IPS-18c (cell line): ENCODE results near the gene ALPP.

ENCODE experiments used
- H3K4me3 ChIP-seq: 2 replicates; pipeline ENCODE4 v1.7.0; 2013; ENCODE audit warnings: low read depth, mild to moderate bottlenecking, low read length, moderate library complexity; ENCODE audit not compliant: insufficient read depth
- H3K9me3 ChIP-seq: one replicate; pipeline ENCODE4 v1.6.1; 2013; ENCODE audit warnings: mild to moderate bottlenecking, low read length, moderate library complexity; ENCODE audit not compliant: control insufficient read depth, insufficient read depth

ALPP gene

DNA sequence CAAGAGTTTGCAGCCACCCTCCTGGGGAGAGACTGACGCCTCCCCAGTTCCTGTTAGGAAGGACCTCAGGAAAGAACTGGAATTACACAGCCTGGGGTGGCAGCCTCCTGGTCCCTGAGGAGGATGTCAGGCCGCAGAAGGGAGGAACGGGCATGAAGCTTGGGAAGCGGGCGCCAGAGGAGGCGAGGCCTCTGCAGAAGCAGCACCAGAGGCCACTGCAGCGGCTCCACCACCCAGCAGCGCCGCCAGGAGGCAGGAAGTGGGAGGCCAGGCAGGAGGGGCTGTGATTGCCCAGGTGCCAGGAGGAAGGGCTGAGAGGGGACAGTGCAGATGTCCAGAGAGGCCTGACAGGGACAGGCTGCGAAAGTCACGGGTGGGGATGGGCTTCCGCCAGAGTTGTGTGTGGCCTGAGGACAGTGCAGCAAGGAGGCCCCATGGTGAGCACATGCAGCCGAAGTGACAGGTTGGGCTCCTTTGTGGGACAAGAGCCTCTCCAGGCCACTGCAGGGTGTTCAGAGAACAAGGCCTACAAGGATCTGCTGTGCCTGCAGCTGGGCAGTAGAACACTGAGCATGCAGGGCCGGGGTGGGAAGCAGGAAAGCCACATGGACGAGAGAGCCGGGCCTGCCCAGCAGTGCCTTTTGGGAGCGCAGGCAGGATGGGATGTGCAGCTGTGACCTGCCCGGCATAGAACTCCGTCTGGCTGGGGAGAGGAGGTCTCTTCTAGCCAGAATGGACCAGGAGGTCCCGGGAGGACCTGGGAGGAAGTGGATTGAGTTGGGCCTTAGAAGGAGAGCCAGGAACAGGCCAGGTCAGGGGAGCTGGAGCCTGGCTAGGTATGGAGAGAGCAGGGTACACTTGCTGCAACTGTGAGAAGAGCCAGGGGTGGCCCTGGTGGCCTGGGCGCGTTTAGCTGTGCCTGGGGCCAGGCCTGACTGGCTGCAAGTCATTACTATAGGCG is 39.1 kb upstream of the ALPP start:
- Histone ChIP-seq H3K4me3 (no peak overlapping the region; the same call in 1 of the 2 replicates), H3K9me3 (peaks cover 4% of the 10 kb centered on the region)

GRCh38 chr2:232340171-232340935 is 38.2 kb upstream of the ALPP start:
- H3K4me3 ChIP-seq, result no peak overlapping the region
- peaks cover 4% of the 10 kb centered on the region for H3K9me3 ChIP-seq

GRCh38 chr2:232341061-232341738 is 37.4 kb upstream of the ALPP start:
- H3K9me3 ChIP-seq, result peaks cover 4% of the 10 kb centered on the region
- H3K4me3 ChIP-seq, result no peak overlapping the region

GRCh38 chr2:232341739-232342126 is 36.8 kb upstream of the ALPP start:
- H3K4me3 ChIP-seq, result no peak overlapping the region
- H3K9me3 ChIP-seq, result peaks cover 4% of the 10 kb centered on the region

- peaks cover 4% of the 10 kb centered on the region for H3K9me3 ChIP-seq
- H3K4me3 ChIP-seq, result no peak overlapping the region
These were observed 35.7 kb upstream of the ALPP start for GRCh38 chr2:232342635-232343565.

- Histone ChIP-seq H3K9me3 (peaks cover 4% of the 10 kb centered on the region), H3K4me3 (no peak overlapping the region)
These were observed 34.7 kb upstream of the ALPP start for GRCh38 chr2:232343821-232344220.

- Histone ChIP-seq H3K4me3 (no peak overlapping the region), H3K9me3 (no peaks in the 10 kb centered on the region)
These were observed 33.3 kb upstream of the ALPP start for GRCh38 chr2:232345251-232345650.

DNA sequence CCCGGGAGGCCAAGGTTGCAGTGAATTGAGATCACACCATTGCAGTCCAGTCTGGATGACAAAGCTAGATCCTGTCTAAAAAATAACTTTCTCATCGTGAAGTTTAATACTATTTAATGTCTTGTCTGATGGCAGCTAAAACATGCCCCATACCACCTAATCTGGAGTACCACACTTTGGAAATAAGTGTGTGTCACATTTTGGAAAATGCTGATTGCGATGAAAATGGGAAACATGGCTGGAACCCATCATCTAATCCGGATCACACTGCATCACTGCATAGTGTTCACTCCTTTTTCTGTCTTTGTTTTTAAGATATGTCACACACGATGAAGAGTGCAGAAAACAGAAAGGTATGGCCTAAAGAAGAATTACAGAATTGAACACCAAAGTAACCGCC is 31.2 kb upstream of the ALPP start:
- Histone ChIP-seq H3K4me3 (no peak overlapping the region), H3K9me3 (no peaks in the 10 kb centered on the region)

DNA sequence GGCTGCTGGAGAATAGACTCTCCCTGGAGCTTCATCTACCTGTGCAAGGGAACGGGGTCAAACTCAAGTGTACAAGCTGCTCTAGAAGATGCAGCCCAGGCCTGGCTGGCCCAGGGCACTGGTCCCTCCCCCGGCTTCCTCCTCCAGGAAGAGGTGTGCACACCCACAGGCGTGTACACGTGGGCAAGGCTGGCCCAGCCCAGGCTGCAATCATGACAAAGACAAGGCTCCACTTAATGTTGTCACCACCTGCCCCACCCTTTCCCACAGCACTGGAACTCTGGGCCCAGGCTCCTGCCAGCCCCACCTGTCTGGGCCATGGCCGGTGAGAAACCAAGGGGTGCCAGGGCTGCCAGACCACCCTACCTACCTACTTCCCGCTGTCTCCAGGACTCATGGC is 29.6 kb upstream of the ALPP start:
- Histone ChIP-seq H3K4me3 (no peak overlapping the region), H3K9me3 (no peaks in the 10 kb centered on the region)

DNA sequence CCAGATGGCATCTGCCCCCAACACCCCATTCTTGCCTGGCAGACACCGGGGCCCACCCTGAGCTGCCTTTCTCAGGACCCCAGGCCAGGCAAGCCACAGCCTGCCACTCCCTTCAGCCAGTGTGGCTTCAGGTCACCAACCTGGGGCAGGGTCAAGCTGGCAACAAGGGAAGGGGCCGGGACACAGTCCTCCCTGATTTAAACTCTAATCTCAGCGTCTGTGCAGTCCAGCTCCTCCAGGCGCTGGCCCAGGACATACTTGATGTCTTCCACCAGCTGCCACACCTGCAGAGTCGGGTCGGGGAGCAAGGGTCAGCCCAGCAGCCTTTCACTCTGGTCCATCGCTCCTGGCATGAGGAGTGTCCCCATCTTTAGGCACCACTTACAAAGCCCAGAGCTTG is 29.0 kb upstream of the ALPP start:
- H3K9me3 ChIP-seq, result no peaks in the 10 kb centered on the region
- no peak overlapping the region for H3K4me3 ChIP-seq

- Histone ChIP-seq H3K9me3 (no peaks in the 10 kb centered on the region), H3K4me3 (no peak overlapping the region)
These were observed 28.5 kb upstream of the ALPP start for GRCh38 chr2:232349946-232350635.

DNA sequence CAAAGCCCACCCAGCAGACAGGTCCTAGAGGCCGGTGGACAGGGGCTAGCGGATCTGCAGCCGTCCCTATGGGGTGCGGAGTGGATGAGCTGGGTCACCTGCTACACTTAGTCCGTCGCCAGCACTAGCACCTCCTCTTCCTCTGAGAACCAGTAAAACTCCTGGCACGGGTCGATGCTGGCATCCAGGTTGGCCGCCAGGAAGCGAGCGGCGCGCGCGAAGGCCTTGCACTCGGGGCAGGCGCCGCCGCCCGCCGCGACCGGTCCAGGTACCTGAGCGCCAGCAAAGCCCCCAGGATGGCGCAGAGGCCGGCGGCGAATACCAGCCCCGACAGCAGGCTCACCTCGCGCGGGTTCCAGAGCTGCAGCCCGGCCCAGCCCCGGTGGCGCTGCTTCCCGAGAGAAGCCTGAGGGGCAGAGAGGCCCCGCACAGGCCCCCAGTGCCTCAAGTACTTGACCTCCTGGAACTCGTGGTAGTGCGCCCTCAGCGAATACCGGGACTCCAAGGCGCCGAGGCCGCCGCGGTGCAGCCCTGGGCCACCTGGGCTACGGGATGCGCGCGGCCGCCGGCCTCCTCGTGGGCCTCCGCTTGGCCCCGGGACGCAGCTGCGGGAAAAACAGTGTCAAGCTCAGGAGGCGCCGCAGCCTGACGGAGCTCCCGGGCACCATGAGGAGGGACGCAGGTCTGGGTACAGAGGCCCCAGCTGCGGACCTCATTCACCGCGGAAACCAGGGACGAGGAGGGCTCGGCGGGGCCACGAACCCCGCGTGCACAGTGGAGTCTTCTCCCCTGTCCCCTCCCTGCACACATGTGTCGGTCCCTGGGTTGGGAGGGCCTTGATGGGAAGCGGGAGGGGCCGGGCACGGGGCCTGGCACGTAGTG is 27.5 kb upstream of the ALPP start:
- peaks cover 2% of the 10 kb centered on the region for H3K9me3 ChIP-seq
- H3K4me3 ChIP-seq, result no peak overlapping the region

DNA sequence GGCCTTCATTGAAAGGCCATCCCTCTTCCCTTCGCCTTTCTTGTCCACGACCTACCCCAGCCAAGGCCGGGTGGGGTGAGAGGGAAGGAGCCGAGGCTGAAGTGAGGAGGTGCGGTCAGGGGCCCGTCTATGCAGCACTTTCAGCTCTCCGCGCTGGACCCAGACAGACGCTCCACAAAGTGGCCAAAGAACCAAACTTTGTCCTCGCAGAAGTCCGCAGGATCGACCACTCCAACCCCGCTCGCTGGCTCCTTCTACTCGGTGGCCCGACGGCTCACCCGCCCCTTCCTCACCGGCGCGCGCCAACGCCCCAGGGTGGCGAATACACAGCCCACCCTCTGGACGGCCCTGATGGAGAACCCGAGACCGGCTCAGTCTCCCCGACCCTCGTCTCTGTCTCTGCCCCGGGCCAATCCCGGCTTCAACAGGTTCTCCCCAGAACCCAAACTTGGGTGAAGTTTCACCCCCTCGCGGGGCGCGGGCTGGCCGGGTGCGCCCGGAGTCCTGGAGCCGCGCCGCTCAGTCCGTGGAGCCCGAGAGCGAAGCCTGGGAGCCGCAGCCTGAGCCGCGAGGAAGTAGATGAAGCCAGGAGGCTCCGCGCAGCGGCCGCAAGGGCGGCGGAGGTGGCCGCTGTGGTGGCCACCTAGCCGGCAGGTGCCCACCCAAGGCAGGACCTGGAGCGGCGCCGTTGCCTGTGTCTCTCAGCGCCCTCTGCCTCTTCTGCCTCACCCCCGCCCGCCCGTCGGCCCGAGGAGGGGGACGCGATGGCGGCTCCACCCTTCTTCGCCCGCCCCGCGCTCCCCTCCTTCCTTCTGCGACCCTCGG is 26.7 kb upstream of the ALPP start:
- no peak overlapping the region; the same call in 1 of the 2 replicates for H3K4me3 ChIP-seq
- peaks cover 2% of the 10 kb centered on the region for H3K9me3 ChIP-seq

DNA sequence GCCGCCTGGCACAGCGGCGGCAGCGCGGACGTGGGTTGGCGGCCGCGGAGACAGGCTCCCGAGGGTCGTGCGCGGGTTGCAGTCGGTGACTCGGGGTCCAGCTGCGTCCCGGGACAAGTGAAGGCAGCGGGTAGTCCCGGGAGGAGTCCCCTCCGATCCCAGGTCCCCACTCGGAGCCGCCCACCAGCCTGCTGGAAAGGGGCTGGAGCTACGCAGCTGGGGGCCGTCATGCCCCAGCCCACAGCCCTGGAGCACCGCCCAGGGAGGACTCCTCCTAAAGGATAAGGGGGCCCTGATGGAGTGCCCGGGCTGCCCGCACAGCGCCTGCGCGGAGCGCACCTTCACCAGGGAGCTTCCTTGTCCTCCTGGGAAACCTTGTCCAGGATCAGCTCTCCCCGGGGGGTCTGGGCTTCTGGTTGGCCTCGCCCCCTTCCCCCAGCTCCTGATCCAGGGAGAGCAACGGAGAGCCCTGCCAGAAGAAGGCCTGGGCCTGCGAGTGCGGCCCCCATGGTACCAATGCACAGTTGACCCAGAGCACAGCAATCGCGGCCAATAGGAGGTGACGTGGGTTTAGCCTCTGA is 25.9 kb upstream of the ALPP start:
- H3K9me3 ChIP-seq, result peaks cover 2% of the 10 kb centered on the region
- H3K4me3 ChIP-seq, result no peak overlapping the region; the same call in none of the 2 replicates
